ENCODE results near the gene NT5DC1. TPM values are rescaled to one million over a fixed set of nuclear protein-coding genes. Genes with fewer than 3 reads are reported as not detected.

NT5DC1 gene
- total RNA-seq, 1 donor from 2014 or later = 29.7 TPM

DNA sequence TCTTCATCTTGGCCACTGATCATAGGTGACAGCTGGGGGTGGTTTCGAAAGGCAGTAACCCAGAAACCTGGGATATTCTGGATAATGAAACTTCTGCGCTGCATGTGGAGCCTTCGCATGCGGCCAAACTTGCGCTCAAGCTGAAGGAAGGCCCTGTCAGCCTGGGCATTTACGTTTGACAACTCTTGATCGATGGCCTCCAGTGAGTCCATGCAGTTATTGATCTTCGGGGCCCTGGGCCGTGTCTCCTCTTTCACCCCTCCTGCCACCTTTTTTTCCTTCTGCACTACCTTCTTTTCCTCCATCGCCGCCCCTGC lies 152.5 kb downstream of the NT5DC1 start:
- Histone ChIP-seq H3K4me1 (ENCODE audit: insufficient read depth, low read length) (peaks cover 41% of the 10 kb centered on the region), H3K27me3 (ENCODE audit: insufficient read depth, low read length) (no peaks in the 10 kb centered on the region), H2AFZ (ENCODE audit: low read depth, low read length) (peak overlapping the region; percentile 71), H3K27ac (ENCODE audit: low read depth, low read length) (peak overlapping the region; percentile 98), H3K4me3 (ENCODE audit: insufficient read depth, low read depth, low read length) (peak overlapping the region; percentile 91), H4K20me1 (ENCODE audit: insufficient read depth, low read length) (peaks cover 4% of the 10 kb centered on the region), H3K4me2 (ENCODE audit: low read length) (peak overlapping the region; percentile 85), H3K9me3 (ENCODE audit: insufficient read depth, low read depth, low read length) (no peaks in the 10 kb centered on the region), H3K9ac (ENCODE audit: low read length) (peak overlapping the region; percentile 96), H3K79me2 (ENCODE audit: insufficient read depth, low read length) (peaks cover 71% of the 10 kb centered on the region), H3K36me3 (ENCODE audit: insufficient read depth, low read length) (no peaks in the 10 kb centered on the region)
- Mint-ChIP-seq H3K9me3 (ENCODE audit: unreplicated experiment) (peaks cover 2% of the 10 kb centered on the region), H3K4me3 (ENCODE audit: unreplicated experiment) (no peak overlapping the region), H3K27me3 (ENCODE audit: low read depth, unreplicated experiment) (no peaks in the 10 kb centered on the region), H3K36me3 (ENCODE audit: low read depth, unreplicated experiment) (no peaks in the 10 kb centered on the region), H3K4me1 (ENCODE audit: low read depth, unreplicated experiment) (peaks cover 27% of the 10 kb centered on the region), H3K27ac (ENCODE audit: unreplicated experiment) (no peak overlapping the region)
- no peak for TF ChIP-seq EZH2 (IDR thresholded peaks at IDR 0.05; ENCODE audit: insufficient read depth, low read length)
- DNase-seq (ENCODE audit: low read depth) = no peak
- no peak for FAIRE-seq

DNA sequence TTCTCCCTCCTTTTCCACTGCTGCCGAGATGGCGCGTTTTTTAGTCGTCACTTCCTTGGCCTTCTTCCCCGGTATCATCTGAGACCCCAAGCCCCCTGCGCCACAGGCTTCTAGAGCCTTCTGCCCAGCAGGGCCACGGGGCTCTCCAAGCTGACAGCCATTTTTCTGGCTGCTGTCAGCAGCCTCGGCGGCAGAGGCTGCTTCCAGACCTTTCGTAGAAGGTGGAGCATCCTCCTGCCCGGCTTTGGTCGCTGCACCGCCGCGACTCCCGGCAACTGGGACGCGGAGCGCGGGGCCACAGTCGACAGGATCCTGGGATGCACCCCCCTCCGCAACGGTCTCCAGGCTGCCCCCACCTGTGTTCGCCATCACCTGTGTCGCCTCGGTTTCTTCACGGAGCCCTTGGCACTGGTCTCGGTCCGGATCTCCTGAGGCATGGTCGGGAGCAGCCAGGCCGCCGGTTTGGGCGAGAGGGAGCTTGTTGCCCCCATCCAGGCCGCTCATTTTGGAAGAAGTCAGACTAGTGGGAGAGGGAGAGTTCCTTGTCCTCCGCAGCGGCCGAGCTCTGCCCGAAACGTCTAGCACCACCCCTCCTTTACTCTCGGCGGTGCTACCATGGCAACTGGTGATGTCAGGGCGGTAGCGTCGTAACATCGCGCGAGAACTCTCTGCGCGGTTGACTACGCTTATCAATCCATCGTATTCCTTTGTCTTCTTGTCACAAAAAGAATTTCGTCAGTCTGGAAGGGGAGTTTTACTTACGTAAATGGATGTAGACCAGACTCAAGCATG lies 153.0 kb downstream of the NT5DC1 start, which contains the start of gene TSPYL4:
TSS of gene TSPYL4 (minus strand) at position 571 of the 792 bp plus-strand sequence. CDS start at position 504, 67 bp downstream.
- peaks cover 65% of the 10 kb centered on the region for H3K79me2 ChIP-seq (ENCODE audit: insufficient read depth, low read length)
- no peaks in the 10 kb centered on the region for H3K27me3 ChIP-seq (ENCODE audit: insufficient read depth, low read length)
- DNase-seq (ENCODE audit: low read depth) = peak; percentile 97
- Mint-ChIP-seq H3K27ac (ENCODE audit: unreplicated experiment) (no peak within 1 kb of the TSS), H3K4me1 (ENCODE audit: low read depth, unreplicated experiment) (peaks cover 22% of the 10 kb centered on the region), H3K27me3 (ENCODE audit: low read depth, unreplicated experiment) (no peaks in the 10 kb centered on the region), H3K9me3 (ENCODE audit: unreplicated experiment) (peaks cover 2% of the 10 kb centered on the region), H3K4me3 (ENCODE audit: unreplicated experiment) (no peak within 1 kb of the TSS), H3K36me3 (ENCODE audit: low read depth, unreplicated experiment) (no peaks in the 10 kb centered on the region)
- peak within 1 kb of the TSS; percentile 91 for H3K4me3 ChIP-seq (ENCODE audit: insufficient read depth, low read depth, low read length)
- TF ChIP-seq EZH2 (IDR thresholded peaks at IDR 0.05; ENCODE audit: insufficient read depth, low read length) = no peak
- TF ChIP-seq CTCF (IDR thresholded peaks at IDR 0.05; ENCODE audit: insufficient read depth, low read depth, low read length) = no peak
- peak within 1 kb of the TSS; percentile 96 for H3K9ac ChIP-seq (ENCODE audit: low read length)
- FAIRE-seq = peak; percentile 5
- peak within 1 kb of the TSS; percentile 71 for H2AFZ ChIP-seq (ENCODE audit: low read depth, low read length)
- H3K9me3 ChIP-seq (ENCODE audit: insufficient read depth, low read depth, low read length) = no peaks in the 10 kb centered on the region
- peak within 1 kb of the TSS; percentile 85 for H3K4me2 ChIP-seq (ENCODE audit: low read length)
- peaks cover 4% of the 10 kb centered on the region for H4K20me1 ChIP-seq (ENCODE audit: insufficient read depth, low read length)
- H3K4me1 ChIP-seq (ENCODE audit: insufficient read depth, low read length) = peaks cover 41% of the 10 kb centered on the region
- peak within 1 kb of the TSS; percentile 98 for H3K27ac ChIP-seq (ENCODE audit: low read depth, low read length)
- no peaks in the 10 kb centered on the region for H3K36me3 ChIP-seq (ENCODE audit: insufficient read depth, low read length)

GRCh38 chr6:116254297-116255056 lies 153.8 kb downstream of the NT5DC1 start:
- no peaks in the 10 kb centered on the region for H3K27me3 ChIP-seq (ENCODE audit: insufficient read depth, low read length)
- peaks cover 1% of the 10 kb centered on the region for H3K36me3 Mint-ChIP-seq (ENCODE audit: low read depth, unreplicated experiment)
- DNase-seq (ENCODE audit: low read depth) (no peak), FAIRE-seq (no peak)
- peak overlapping the region; percentile 85 for H3K4me2 ChIP-seq (ENCODE audit: low read length)
- H3K27ac Mint-ChIP-seq (ENCODE audit: unreplicated experiment) = no peak overlapping the region
- no peak overlapping the region for H3K4me3 Mint-ChIP-seq (ENCODE audit: unreplicated experiment)
- H3K27ac ChIP-seq (ENCODE audit: low read depth, low read length) = peak overlapping the region; percentile 98
- TF ChIP-seq CTCF (IDR thresholded peaks at IDR 0.05; ENCODE audit: insufficient read depth, low read depth, low read length) = no peak
- no peak for TF ChIP-seq EZH2 (IDR thresholded peaks at IDR 0.05; ENCODE audit: insufficient read depth, low read length)
- H3K4me3 ChIP-seq (ENCODE audit: insufficient read depth, low read depth, low read length) = peak overlapping the region; percentile 91
- peaks cover 41% of the 10 kb centered on the region for H3K4me1 ChIP-seq (ENCODE audit: insufficient read depth, low read length)
- peaks cover 57% of the 10 kb centered on the region for H3K79me2 ChIP-seq (ENCODE audit: insufficient read depth, low read length)
- peaks cover 2% of the 10 kb centered on the region for H3K9me3 Mint-ChIP-seq (ENCODE audit: unreplicated experiment)
- no peaks in the 10 kb centered on the region for H3K36me3 ChIP-seq (ENCODE audit: insufficient read depth, low read length)
- H3K9me3 ChIP-seq (ENCODE audit: insufficient read depth, low read depth, low read length) = no peaks in the 10 kb centered on the region
- peaks cover 4% of the 10 kb centered on the region for H4K20me1 ChIP-seq (ENCODE audit: insufficient read depth, low read length)
- H3K9ac ChIP-seq (ENCODE audit: low read length) = peak overlapping the region; percentile 96
- H2AFZ ChIP-seq (ENCODE audit: low read depth, low read length) = no peak overlapping the region
- no peaks in the 10 kb centered on the region for H3K27me3 Mint-ChIP-seq (ENCODE audit: low read depth, unreplicated experiment)
- peaks cover 20% of the 10 kb centered on the region for H3K4me1 Mint-ChIP-seq (ENCODE audit: low read depth, unreplicated experiment)

Measured in astrocyte (in vitro differentiated cells and primary cell).